ENCODE measurements around the gene IL17RA.

Gene IL17RA

GRCh38 chr22:17096071-17096470, 11.3 kb downstream of the IL17RA start:
- peaks cover 12% of the 10 kb centered on the region for H3K4me1 ChIP-seq (ENCODE audit: insufficient read depth, low read length, severe bottlenecking)
- no peak overlapping the region for H3K4me3 ChIP-seq (ENCODE audit: low read depth, low read length, poor library complexity, severe bottlenecking)
- H3F3A ChIP-seq (ENCODE audit: insufficient read depth, low read length) = no peaks in the 10 kb centered on the region
- H3K79me2 ChIP-seq (ENCODE audit: insufficient read depth, low read length) = no peaks in the 10 kb centered on the region
- no peak overlapping the region for H2AFZ ChIP-seq (ENCODE audit: low read length)
- TF ChIP-seq CTCF (IDR thresholded peaks at IDR 0.05; ENCODE audit: low read length) (no peak), EZH2 (IDR thresholded peaks at IDR 0.05; ENCODE audit: borderline replicate concordance, low read length) (no peak)
- no peak overlapping the region for H3K9ac ChIP-seq (ENCODE audit: low read length)
- no peaks in the 10 kb centered on the region for H3K9me3 ChIP-seq (ENCODE audit: low read length)
- no peaks in the 10 kb centered on the region for H3K9me2 ChIP-seq (ENCODE audit: low read depth, low read length)
- H3K27ac ChIP-seq (ENCODE audit: low read depth, low read length, poor library complexity, severe bottlenecking) = no peak overlapping the region
- no peak overlapping the region for H3K4me2 ChIP-seq (ENCODE audit: low read length)
- H3K36me3 ChIP-seq (ENCODE audit: insufficient read depth, low read length) = 0 out of 2 replicates have a peak, but pooled peaks cover 6% of the 10 kb centered on the region
- H3K27me3 ChIP-seq (ENCODE audit: insufficient read depth, low read length) = no peaks in the 10 kb centered on the region
- H4K20me1 ChIP-seq (ENCODE audit: insufficient read depth, low read length) = 0 out of 2 replicates have a peak, but pooled peaks cover 2% of the 10 kb centered on the region

- Histone ChIP-seq H4K20me1 (ENCODE audit: insufficient read depth, low read length) (no peaks in the 10 kb centered on the region), H3K36me3 (ENCODE audit: insufficient read depth, low read length) (0 out of 2 replicates have a peak, but pooled peaks cover 6% of the 10 kb centered on the region), H3K4me2 (ENCODE audit: low read length) (no peak overlapping the region), H3F3A (ENCODE audit: insufficient read depth, low read length) (no peaks in the 10 kb centered on the region), H3K4me3 (ENCODE audit: low read depth, low read length, poor library complexity, severe bottlenecking) (no peak overlapping the region), H3K27me3 (ENCODE audit: insufficient read depth, low read length) (no peaks in the 10 kb centered on the region), H3K27ac (ENCODE audit: low read depth, low read length, poor library complexity, severe bottlenecking) (no peak overlapping the region), H3K9ac (ENCODE audit: low read length) (no peak overlapping the region), H2AFZ (ENCODE audit: low read length) (no peak overlapping the region), H3K4me1 (ENCODE audit: insufficient read depth, low read length, severe bottlenecking) (peaks cover 12% of the 10 kb centered on the region), H3K9me2 (ENCODE audit: low read depth, low read length) (no peaks in the 10 kb centered on the region), H3K79me2 (ENCODE audit: insufficient read depth, low read length) (no peaks in the 10 kb centered on the region), H3K9me3 (ENCODE audit: low read length) (no peaks in the 10 kb centered on the region)
- no peak for TF ChIP-seq CTCF (IDR thresholded peaks at IDR 0.05; ENCODE audit: low read length)
- TF ChIP-seq EZH2 (IDR thresholded peaks at IDR 0.05; ENCODE audit: borderline replicate concordance, low read length) = no peak
Observed at GRCh38 chr22:17097062-17097461, 12.3 kb downstream of the IL17RA start.

- no peaks in the 10 kb centered on the region for H3K27me3 ChIP-seq (ENCODE audit: insufficient read depth, low read length)
- no peak overlapping the region for H3K4me3 ChIP-seq (ENCODE audit: low read depth, low read length, poor library complexity, severe bottlenecking)
- no peaks in the 10 kb centered on the region for H4K20me1 ChIP-seq (ENCODE audit: insufficient read depth, low read length)
- no peaks in the 10 kb centered on the region for H3F3A ChIP-seq (ENCODE audit: insufficient read depth, low read length)
- H2AFZ ChIP-seq (ENCODE audit: low read length) = no peak overlapping the region
- no peak overlapping the region for H3K4me2 ChIP-seq (ENCODE audit: low read length)
- peaks cover 12% of the 10 kb centered on the region for H3K4me1 ChIP-seq (ENCODE audit: insufficient read depth, low read length, severe bottlenecking)
- no peaks in the 10 kb centered on the region for H3K9me2 ChIP-seq (ENCODE audit: low read depth, low read length)
- no peak overlapping the region for H3K9ac ChIP-seq (ENCODE audit: low read length)
- no peak overlapping the region for H3K27ac ChIP-seq (ENCODE audit: low read depth, low read length, poor library complexity, severe bottlenecking)
- H3K36me3 ChIP-seq (ENCODE audit: insufficient read depth, low read length) = 0 out of 2 replicates have a peak, but pooled peaks cover 6% of the 10 kb centered on the region
- no peaks in the 10 kb centered on the region for H3K79me2 ChIP-seq (ENCODE audit: insufficient read depth, low read length)
- no peaks in the 10 kb centered on the region for H3K9me3 ChIP-seq (ENCODE audit: low read length)
- TF ChIP-seq EZH2 (IDR thresholded peaks at IDR 0.05; ENCODE audit: borderline replicate concordance, low read length) (no peak), CTCF (IDR thresholded peaks at IDR 0.05; ENCODE audit: low read length) (no peak)
Observed at GRCh38 chr22:17097701-17098100, 12.9 kb downstream of the IL17RA start.

All from OCI-LY1 (cell line).